AML-193 (cell line): ENCODE results near the gene PGAP3.
A peak's percentile ranks its signal among the peaks of the same experiment; 100 is the strongest.
"Not testable (repeated sequence)": the region's sequence is repeated elsewhere in the genome, so short reads cannot be mapped to it uniquely, and the experiment has no call there.

Experiments used
- DNase-seq, 2 experiments: peaks; one replicate each; lab custom pipeline; 2025; lab: John Stamatoyannopoulos, UW

PGAP3 gene

GRCh38 chr17:39687546-39688474 lies at the start of gene PGAP3:
Gene PGAP3 (minus strand): TSS chr17:39688057. CDS start chr17:39688014, 43 bp downstream.
- peak; percentile 96 to 100 for DNase-seq

GRCh38 chr17:39737206-39737759 lies 49.4 kb upstream of the PGAP3 start:
- DNase-seq, result no peak

- DNase-seq, result no peak
These were observed 48.7 kb upstream of the PGAP3 start for GRCh38 chr17:39736319-39737165.

GRCh38 chr17:39735882-39736281 lies 48.0 kb upstream of the PGAP3 start:
- DNase-seq, result no peak

- no peak for DNase-seq
These were observed 44.7 kb upstream of the PGAP3 start for GRCh38 chr17:39732586-39732985.

- DNase-seq, result peak; percentile 78 to 79
These were observed 42.5 kb upstream of the PGAP3 start, which contains the start of gene MIEN1 for GRCh38 chr17:39730095-39730921. Gene MIEN1 (minus strand): TSS chr17:39730532. CDS start chr17:39730495, 37 bp downstream.

GRCh38 chr17:39729280-39729851 lies 41.5 kb upstream of the PGAP3 start:
- no peak for DNase-seq

- DNase-seq, result no peak
These were observed 39.7 kb upstream of the PGAP3 start for GRCh38 chr17:39727556-39727955.

GRCh38 chr17:39726617-39727016 lies 38.8 kb upstream of the PGAP3 start:
- DNase-seq, result no peak

- DNase-seq, result not testable (repeated sequence)
These were observed 38.1 kb upstream of the PGAP3 start for GRCh38 chr17:39725923-39726322.

GRCh38 chr17:39724731-39725130 lies 36.9 kb upstream of the PGAP3 start:
- no peak for DNase-seq

GRCh38 chr17:39722965-39723848 lies 35.4 kb upstream of the PGAP3 start:
- DNase-seq, result no peak

- no peak for DNase-seq
These were observed 34.2 kb upstream of the PGAP3 start for GRCh38 chr17:39722104-39722503.

- no peak for DNase-seq
These were observed 31.9 kb upstream of the PGAP3 start for GRCh38 chr17:39719563-39720355.

- DNase-seq, result no peak
These were observed 29.8 kb upstream of the PGAP3 start for GRCh38 chr17:39717660-39718059.

GRCh38 chr17:39716879-39717536 lies 29.2 kb upstream of the PGAP3 start:
- DNase-seq, result no peak

- DNase-seq, result no peak
These were observed 28.4 kb upstream of the PGAP3 start for GRCh38 chr17:39716073-39716818.
